Kidney (tissue), 14 donors: ENCODE data around the gene VDR. TPM values are rescaled to one million over a fixed set of nuclear protein-coding genes. Genes with fewer than 3 reads are reported as not detected.
A peak's percentile ranks its signal among the peaks of the same experiment; 100 is the strongest.
"Not testable (repeated sequence)": the region's sequence is repeated elsewhere in the genome, so short reads cannot be mapped to it uniquely, and the experiment has no call there.

Experiments used
- DNase-seq, 5 donors: peaks; one replicate each; pipeline ENCODE4 v3.0.0-alpha.2; 2013 to 2020
- FAIRE-seq: peaks from 2 replicates; lab custom pipeline; 2012; peaks lifted over from hg19 to GRCh38; lab: Jason Lieb, UNC
- H3K27ac ChIP-seq, 2 donors: one replicate each; pipeline ENCODE4 v1.7.0; 2013; ENCODE audit warnings: low read depth in 2 of 2, low read length in 2 of 2, inconsistent platforms in 1 of 2
- H3K27me3 ChIP-seq: one replicate; pipeline ENCODE4 v1.7.1; 2013; ENCODE audit warnings: low read length, inconsistent platforms; ENCODE audit not compliant: control insufficient read depth, insufficient read depth
- H3K36me3 ChIP-seq, 3 donors: one replicate each; pipeline versions ENCODE4 v1.7.0 to v1.7.1; 2013; ENCODE audit warnings: low read length in 3 of 3, control low read depth in 1 of 3, inconsistent platforms in 1 of 3; ENCODE audit not compliant: insufficient read depth in 3 of 3, control insufficient read depth in 2 of 3
- H3K4me1 ChIP-seq, 3 donors: one replicate each; pipeline versions ENCODE4 v1.7.0 to v1.7.1; 2013; ENCODE audit warnings: low read length in 3 of 3, inconsistent platforms in 1 of 3, low read depth in 1 of 3; ENCODE audit not compliant: control insufficient read depth in 2 of 3, insufficient read depth in 2 of 3
- H3K4me3 ChIP-seq, 3 donors: one replicate each; pipeline versions ENCODE4 v1.7.0 to v1.8.1; 2013; ENCODE audit warnings: low read length in 3 of 3, control low read depth in 1 of 3, inconsistent platforms in 1 of 3
- H3K9ac ChIP-seq, 3 donors: one replicate each; pipeline versions ENCODE4 v1.7.0 to v1.7.1; 2013; ENCODE audit warnings: low read length in 3 of 3, control low read depth in 1 of 3, inconsistent platforms in 1 of 3
- H3K9me3 ChIP-seq, 3 donors: one replicate each; pipeline versions ENCODE4 v1.7.0 to v1.7.1; 2013; ENCODE audit warnings: low read length in 3 of 3, control low read depth in 1 of 3, inconsistent platforms in 1 of 3; ENCODE audit not compliant: control insufficient read depth in 2 of 3, insufficient read depth in 1 of 3
- CTCF ChIP-seq: IDR thresholded peaks from 3 replicates; pipeline ENCODE4 v1.5.1; 2012; ENCODE audit warnings: mild to moderate bottlenecking, moderate library complexity, borderline replicate concordance; ENCODE audit not compliant: insufficient read depth; ENCODE audit errors: extremely low read depth
- intact Hi-C: fragments of 100-400 bp; cut with DNase I; formaldehyde crosslinking; loops from one replicate; pipeline ENCODE4 v1.11.1; 2022
- polyA plus RNA-seq: library from polyadenylated mRNA; stranded (reverse); fragments of 350-450 nt; fragmentation: Illumina TruSeq; extraction: RNeasy Lipid Tissue Mini Kit (QIAGEN cat#74804); gene quantifications from one replicate; pipeline ENCODE4 v1.2.3, GENCODE V29; 2014; ENCODE audit warnings: low read depth, low replicate concordance; ENCODE audit not compliant: insufficient read depth
- total RNA-seq: library from RNA; stranded (reverse); fragmentation: NEBNext Ultra II Directional; extraction: Animal tissue kit (Norgen Biotek cat#: 25700); gene quantifications from one replicate; pipeline ENCODE4 v1.2.1, GENCODE V29; 2021
- donor health status: control.
- donor health status: control.
- donor health status: control.
- donor health status: control.
- donor health status: control.
- donor health status: DM: yes; HTN: yes; CAD: no.
- donor health status: Normal renal cell carcinoma (clear cell type).

VDR gene
- total and polyA plus RNA-seq, 2 donors from 2014 or later: 14.8 to 19.1 TPM

GRCh38 chr12:47817272-47818006, 87.4 kb downstream of the VDR start:
- H3K27ac ChIP-seq: peak overlapping the region; percentile 94 to 98
- no peak for FAIRE-seq
- peak overlapping the region in 2 of 3 donors; percentile 43 to 75 for H3K4me3 ChIP-seq
- no peaks in the 10 kb centered on the region for H3K9me3 ChIP-seq
- H3K4me1 ChIP-seq: peaks cover 9 to 67% (median 60%) of the 10 kb centered on the region in 3 donors
- peak in 1 of 5 donors; percentile 62 for DNase-seq
- peak overlapping the region in 2 of 3 donors; percentile 63 to 93 for H3K9ac ChIP-seq
- H3K27me3 ChIP-seq: no peaks in the 10 kb centered on the region
- TF ChIP-seq CTCF: no peak
- intact Hi-C loops: no loop called here
- H3K36me3 ChIP-seq: no peaks in the 10 kb centered on the region

- intact Hi-C loops: no loop called here
- H3K27me3 ChIP-seq: no peaks in the 10 kb centered on the region
- H3K9ac ChIP-seq: peak overlapping the region in 2 of 3 donors; percentile 63 to 93
- H3K4me3 ChIP-seq: peak overlapping the region in 2 of 3 donors; percentile 6 to 75
- FAIRE-seq (no peak), DNase-seq (peak; percentile 75 to 86 (median 79))
- TF ChIP-seq CTCF: no peak
- peaks cover 14 to 65% (median 60%) of the 10 kb centered on the region in 3 donors for H3K4me1 ChIP-seq
- no peaks in the 10 kb centered on the region for H3K9me3 ChIP-seq
- H3K36me3 ChIP-seq: no peaks in the 10 kb centered on the region
- peak overlapping the region; percentile 94 to 98 for H3K27ac ChIP-seq
Measured at GRCh38 chr12:47816403-47817271, 88.2 kb downstream of the VDR start.

- peak in 1 of 5 donors; percentile 52 for DNase-seq
- peaks cover 7 to 68% (median 59%) of the 10 kb centered on the region in 3 donors for H3K4me1 ChIP-seq
- intact Hi-C loops, FAIRE-seq, H3K9me3 ChIP-seq, H3K36me3 ChIP-seq, H3K4me3 ChIP-seq, H3K27me3 ChIP-seq, H3K9ac ChIP-seq: not testable (repeated sequence)
- peak overlapping the region; percentile 12 to 99 for H3K27ac ChIP-seq
Measured at GRCh38 chr12:47815447-47815846, 89.3 kb downstream of the VDR start.
